DND-41 (cell line): Measurements from ENCODE around the gene ARL4C.

Source experiments
- ATAC-seq: fragments of 200-7000 bp; cut with Tn5 transposase; 3 replicates; pipeline ENCODE4 v1.9.1; 2021; ENCODE audit warnings: low read depth; ENCODE audit not compliant: insufficient read depth
- DNase-seq: peaks from one replicate; pipeline ENCODE4 v3.0.0-alpha.2; 2020
- H2AFZ ChIP-seq: 2 replicates; pipeline ENCODE4 v1.6.0; 2012; ENCODE audit warnings: low read depth, low read length
- H3K27ac ChIP-seq: 2 replicates; pipeline ENCODE4 v1.5.1; 2012; ENCODE audit warnings: low read length, inconsistent platforms
- H3K27me3 ChIP-seq: fragments of 200-600 bp; sonication (generic); 2 replicates; pipeline ENCODE4 v1.6.0; 2012; ENCODE audit warnings: low read length, mild to moderate bottlenecking, inconsistent platforms; ENCODE audit not compliant: insufficient read depth, poor library complexity
- H3K36me3 ChIP-seq: 2 replicates; pipeline ENCODE4 v1.5.1; 2012; ENCODE audit warnings: low read length, inconsistent platforms; ENCODE audit not compliant: insufficient read depth
- H3K4me1 ChIP-seq: 2 replicates; pipeline ENCODE4 v1.5.1; 2012; ENCODE audit warnings: mild to moderate bottlenecking, low read length; ENCODE audit not compliant: insufficient read depth
- H3K4me2 ChIP-seq: 2 replicates; pipeline ENCODE4 v1.6.0; 2012; ENCODE audit warnings: mild to moderate bottlenecking, moderate library complexity, low read length, inconsistent platforms; ENCODE audit not compliant: insufficient read depth
- H3K4me3 ChIP-seq, 2 experiments: fragments of 200-600 bp in 1 of 2; shearing (Covaris generic) in 1 of 2; 2 replicates each; pipeline ENCODE4 v1.5.1; 2012 to 2016; ENCODE audit warnings: inconsistent platforms in 2 of 2, low read length in 2 of 2, mild to moderate bottlenecking in 2 of 2, low read depth in 1 of 2, moderate library complexity in 1 of 2
- H3K79me2 ChIP-seq: 2 replicates; pipeline ENCODE4 v1.6.0; 2012; ENCODE audit warnings: low read length, inconsistent platforms; ENCODE audit not compliant: insufficient read depth
- H3K9ac ChIP-seq: 2 replicates; pipeline ENCODE4 v1.6.0; 2012; ENCODE audit warnings: low read depth, mild to moderate bottlenecking, inconsistent platforms, low read length, moderate library complexity
- H3K9me3 ChIP-seq: 2 replicates; pipeline ENCODE4 v1.5.1; 2012; ENCODE audit warnings: low read length, moderate library complexity, mild to moderate bottlenecking, inconsistent platforms; ENCODE audit not compliant: insufficient read depth, severe bottlenecking
- H4K20me1 ChIP-seq: 2 replicates; pipeline ENCODE4 v1.6.0; 2012; ENCODE audit warnings: low read length; ENCODE audit not compliant: insufficient read depth
- CTCF ChIP-seq: IDR thresholded peaks from 2 replicates; pipeline ENCODE4 v1.5.1; 2012; ENCODE audit warnings: borderline replicate concordance, low read length, moderate library complexity, mild to moderate bottlenecking; ENCODE audit not compliant: poor library complexity, severe bottlenecking; ENCODE audit errors: extremely low read depth
- EZH2 ChIP-seq: IDR thresholded peaks from 3 replicates; pipeline ENCODE4 v1.6.1; 2012; ENCODE audit warnings: borderline replicate concordance, low read depth, mild to moderate bottlenecking, moderate library complexity, low read length, inconsistent platforms; ENCODE audit not compliant: severe bottlenecking

Gene ARL4C

DNA sequence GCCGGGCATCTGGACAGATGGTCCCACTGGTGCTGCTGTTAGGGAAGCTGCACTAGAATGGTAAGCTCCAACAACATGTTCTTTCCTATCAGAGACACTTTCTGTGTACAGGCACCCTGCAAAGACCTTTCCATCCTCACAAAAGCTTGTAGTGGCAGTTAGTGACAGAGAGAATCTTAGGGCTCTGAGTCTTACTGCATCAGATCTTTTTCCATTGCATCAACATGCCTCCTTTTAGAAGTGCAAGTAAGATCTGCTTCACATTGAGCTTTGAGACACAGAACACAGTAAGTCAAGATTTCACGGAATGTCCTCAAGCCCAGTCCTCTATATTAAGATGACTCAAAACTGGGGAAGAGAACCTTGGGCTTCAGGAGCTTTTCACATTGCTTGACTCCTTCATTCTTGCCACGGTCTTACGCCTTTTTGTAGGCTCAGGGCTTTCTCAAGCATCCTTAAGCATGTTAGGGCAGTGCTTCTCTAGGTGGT, 52.6 kb downstream of the ARL4C start:
- DNase-seq (no peak), ATAC-seq (no peak)
- H3K9me3 ChIP-seq, result no peaks in the 10 kb centered on the region
- no peaks in the 10 kb centered on the region for H3K36me3 ChIP-seq
- H3K79me2 ChIP-seq, result no peaks in the 10 kb centered on the region
- H3K27ac ChIP-seq, result peak overlapping the region; percentile 93
- no peaks in the 10 kb centered on the region for H4K20me1 ChIP-seq
- TF ChIP-seq EZH2 (no peak), CTCF (no peak)
- no peaks in the 10 kb centered on the region for H3K27me3 ChIP-seq
- no peak overlapping the region; the same call in 1 of the 2 replicates for H3K4me2 ChIP-seq
- peaks cover 63% of the 10 kb centered on the region for H3K4me1 ChIP-seq
- no peak overlapping the region for H3K4me3 ChIP-seq
- peak overlapping the region; percentile 42 for H3K9ac ChIP-seq
- peak overlapping the region; percentile 69 for H2AFZ ChIP-seq
